Measurements from ENCODE around the gene MYT1. TPM values are rescaled to one million over a fixed set of nuclear protein-coding genes. Genes with fewer than 3 reads are reported as not detected.

The MYT1 gene
- total RNA-seq, 1 experiment from 2014 or later, result 2.0 TPM

DNA sequence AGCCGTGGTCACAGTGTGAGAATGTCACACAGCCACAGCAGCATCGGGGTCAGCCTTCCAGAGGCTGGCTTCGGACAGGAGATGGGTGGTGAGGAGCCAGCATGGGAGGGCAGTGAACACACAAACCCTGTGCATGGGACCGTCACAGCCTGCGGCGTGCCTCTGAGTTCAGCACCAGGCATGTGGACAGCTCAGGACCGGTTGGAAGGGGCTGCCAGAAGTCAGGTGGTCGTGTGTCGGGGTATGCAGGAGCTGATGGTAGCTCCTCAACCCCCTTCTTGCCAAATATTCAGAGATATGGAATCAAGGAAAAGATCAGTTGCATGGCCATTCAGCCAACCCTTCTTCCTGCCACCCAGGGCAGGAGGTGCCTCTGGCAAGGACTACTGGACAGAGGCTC is 28.2 kb downstream of the MYT1 start (continued):
- TF ChIP-seq ZNF396 (CRISPR knock-in tag; IDR thresholded peaks at IDR 0.05; ENCODE audit: borderline replicate concordance) (no peak), RORB (CRISPR knock-in tag; IDR thresholded peaks at IDR 0.05) (no peak), ELF4 (CRISPR knock-in tag; IDR thresholded peaks at IDR 0.05; ENCODE audit: low read depth) (0 out of 2 replicates have a peak, but pooled peaks have one; percentile 66), ATF1 (CRISPR knock-in tag; IDR thresholded peaks at IDR 0.05) (no peak), ZBTB21 (CRISPR knock-in tag; IDR thresholded peaks at IDR 0.05; ENCODE audit: borderline replicate concordance) (no peak)
- TF ChIP-seq, protein P1, sequence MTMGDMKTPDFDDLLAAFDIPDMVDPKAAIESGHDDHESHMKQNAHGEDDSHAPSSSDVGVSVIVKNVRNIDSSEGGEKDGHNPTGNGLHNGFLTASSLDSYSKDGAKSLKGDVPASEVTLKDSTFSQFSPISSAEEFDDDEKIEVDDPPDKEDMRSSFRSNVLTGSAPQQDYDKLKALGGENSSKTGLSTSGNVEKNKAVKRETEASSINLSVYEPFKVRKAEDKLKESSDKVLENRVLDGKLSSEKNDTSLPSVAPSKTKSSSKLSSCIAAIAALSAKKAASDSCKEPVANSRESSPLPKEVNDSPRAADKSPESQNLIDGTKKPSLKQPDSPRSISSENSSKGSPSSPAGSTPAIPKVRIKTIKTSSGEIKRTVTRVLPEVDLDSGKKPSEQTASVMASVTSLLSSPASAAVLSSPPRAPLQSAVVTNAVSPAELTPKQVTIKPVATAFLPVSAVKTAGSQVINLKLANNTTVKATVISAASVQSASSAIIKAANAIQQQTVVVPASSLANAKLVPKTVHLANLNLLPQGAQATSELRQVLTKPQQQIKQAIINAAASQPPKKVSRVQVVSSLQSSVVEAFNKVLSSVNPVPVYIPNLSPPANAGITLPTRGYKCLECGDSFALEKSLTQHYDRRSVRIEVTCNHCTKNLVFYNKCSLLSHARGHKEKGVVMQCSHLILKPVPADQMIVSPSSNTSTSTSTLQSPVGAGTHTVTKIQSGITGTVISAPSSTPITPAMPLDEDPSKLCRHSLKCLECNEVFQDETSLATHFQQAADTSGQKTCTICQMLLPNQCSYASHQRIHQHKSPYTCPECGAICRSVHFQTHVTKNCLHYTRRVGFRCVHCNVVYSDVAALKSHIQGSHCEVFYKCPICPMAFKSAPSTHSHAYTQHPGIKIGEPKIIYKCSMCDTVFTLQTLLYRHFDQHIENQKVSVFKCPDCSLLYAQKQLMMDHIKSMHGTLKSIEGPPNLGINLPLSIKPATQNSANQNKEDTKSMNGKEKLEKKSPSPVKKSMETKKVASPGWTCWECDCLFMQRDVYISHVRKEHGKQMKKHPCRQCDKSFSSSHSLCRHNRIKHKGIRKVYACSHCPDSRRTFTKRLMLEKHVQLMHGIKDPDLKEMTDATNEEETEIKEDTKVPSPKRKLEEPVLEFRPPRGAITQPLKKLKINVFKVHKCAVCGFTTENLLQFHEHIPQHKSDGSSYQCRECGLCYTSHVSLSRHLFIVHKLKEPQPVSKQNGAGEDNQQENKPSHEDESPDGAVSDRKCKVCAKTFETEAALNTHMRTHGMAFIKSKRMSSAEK (CRISPR knock-in tag; IDR thresholded peaks at IDR 0.05; ENCODE audit: borderline replicate concordance), result no peak
- TF ChIP-seq, protein P2, sequence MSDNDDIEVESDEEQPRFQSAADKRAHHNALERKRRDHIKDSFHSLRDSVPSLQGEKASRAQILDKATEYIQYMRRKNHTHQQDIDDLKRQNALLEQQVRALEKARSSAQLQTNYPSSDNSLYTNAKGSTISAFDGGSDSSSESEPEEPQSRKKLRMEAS (CRISPR knock-in tag; IDR thresholded peaks at IDR 0.05), result no peak; the same call in 1 of the 2 replicates
- TF ChIP-seq, protein P3, sequence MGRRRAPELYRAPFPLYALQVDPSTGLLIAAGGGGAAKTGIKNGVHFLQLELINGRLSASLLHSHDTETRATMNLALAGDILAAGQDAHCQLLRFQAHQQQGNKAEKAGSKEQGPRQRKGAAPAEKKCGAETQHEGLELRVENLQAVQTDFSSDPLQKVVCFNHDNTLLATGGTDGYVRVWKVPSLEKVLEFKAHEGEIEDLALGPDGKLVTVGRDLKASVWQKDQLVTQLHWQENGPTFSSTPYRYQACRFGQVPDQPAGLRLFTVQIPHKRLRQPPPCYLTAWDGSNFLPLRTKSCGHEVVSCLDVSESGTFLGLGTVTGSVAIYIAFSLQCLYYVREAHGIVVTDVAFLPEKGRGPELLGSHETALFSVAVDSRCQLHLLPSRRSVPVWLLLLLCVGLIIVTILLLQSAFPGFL (CRISPR knock-in tag; IDR thresholded peaks at IDR 0.05; ENCODE audit: borderline replicate concordance), result no peak
- TF ChIP-seq, protein P4, sequence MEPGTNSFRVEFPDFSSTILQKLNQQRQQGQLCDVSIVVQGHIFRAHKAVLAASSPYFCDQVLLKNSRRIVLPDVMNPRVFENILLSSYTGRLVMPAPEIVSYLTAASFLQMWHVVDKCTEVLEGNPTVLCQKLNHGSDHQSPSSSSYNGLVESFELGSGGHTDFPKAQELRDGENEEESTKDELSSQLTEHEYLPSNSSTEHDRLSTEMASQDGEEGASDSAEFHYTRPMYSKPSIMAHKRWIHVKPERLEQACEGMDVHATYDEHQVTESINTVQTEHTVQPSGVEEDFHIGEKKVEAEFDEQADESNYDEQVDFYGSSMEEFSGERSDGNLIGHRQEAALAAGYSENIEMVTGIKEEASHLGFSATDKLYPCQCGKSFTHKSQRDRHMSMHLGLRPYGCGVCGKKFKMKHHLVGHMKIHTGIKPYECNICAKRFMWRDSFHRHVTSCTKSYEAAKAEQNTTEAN (CRISPR knock-in tag; IDR thresholded peaks at IDR 0.05), result no peak

DNA sequence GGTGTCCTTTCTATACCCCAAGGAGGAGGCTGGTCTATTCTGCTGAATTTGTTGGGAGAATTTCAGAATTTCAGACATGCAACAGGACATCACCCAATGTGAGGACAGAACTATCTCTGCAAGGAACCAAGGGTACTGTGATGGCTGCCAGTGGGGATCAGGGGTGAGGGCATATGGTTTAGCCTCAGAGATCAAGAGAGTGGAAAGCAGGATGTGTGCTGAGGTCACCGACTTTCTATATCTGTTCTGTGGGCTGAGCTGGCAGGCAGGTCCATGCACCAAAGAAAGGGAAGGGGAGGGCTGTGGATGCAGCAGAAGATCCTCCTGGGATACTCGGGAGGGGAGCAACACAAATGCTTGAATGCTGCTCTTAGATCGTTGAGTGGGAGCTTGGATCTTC is 28.8 kb downstream of the MYT1 start:
- no peak for ATAC-seq
- Mint-ChIP-seq H3K36me3 (no peaks in the 10 kb centered on the region), H3K9me3 (no peaks in the 10 kb centered on the region), H3K4me1 (peaks cover 62% of the 10 kb centered on the region), H3K4me3 (no peak overlapping the region), H3K27me3 (ENCODE audit: low read depth) (no peaks in the 10 kb centered on the region), H3K27ac (no peak overlapping the region)
- CTCF ChIA-PET, result interaction anchor here (1.2 kb wide), 1 partner anchor 30 kb away, joined by 4 read pairs; no protein-coding TSS in a partner anchor
- DNase-seq (ENCODE audit: low spot score), result no peak
- POLR2A ChIA-PET, result no interaction called here
- TF ChIP-seq JAZF1 (CRISPR knock-in tag; IDR thresholded peaks at IDR 0.05) (no peak), SP1 (CRISPR knock-in tag; conservative IDR thresholded peaks at IDR 0.05) (no peak), JUN (CRISPR knock-in tag; IDR thresholded peaks at IDR 0.05) (no peak), ESRRA (CRISPR knock-in tag; IDR thresholded peaks at IDR 0.05; ENCODE audit: borderline replicate concordance) (no peak), ZNF138 (CRISPR knock-in tag; conservative IDR thresholded peaks at IDR 0.05) (no peak), ATF1 (CRISPR knock-in tag; IDR thresholded peaks at IDR 0.05) (no peak), HMGA2 (CRISPR knock-in tag; IDR thresholded peaks at IDR 0.05) (no peak), NFYB (CRISPR knock-in tag; conservative IDR thresholded peaks at IDR 0.05; ENCODE audit: low read depth) (no peak), ZNF396 (CRISPR knock-in tag; IDR thresholded peaks at IDR 0.05; ENCODE audit: borderline replicate concordance) (no peak)
- TF ChIP-seq, protein P5, sequence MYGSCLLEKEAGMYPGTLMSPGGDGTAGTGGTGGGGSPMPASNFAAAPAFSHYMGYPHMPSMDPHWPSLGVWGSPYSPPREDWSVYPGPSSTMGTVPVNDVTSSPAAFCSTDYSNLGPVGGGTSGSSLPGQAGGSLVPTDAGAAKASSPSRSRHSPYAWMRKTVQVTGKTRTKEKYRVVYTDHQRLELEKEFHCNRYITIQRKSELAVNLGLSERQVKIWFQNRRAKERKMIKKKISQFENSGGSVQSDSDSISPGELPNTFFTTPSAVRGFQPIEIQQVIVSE (CRISPR knock-in tag; IDR thresholded peaks at IDR 0.05; ENCODE audit: borderline replicate concordance), result no peak
- TF ChIP-seq, protein P6, sequence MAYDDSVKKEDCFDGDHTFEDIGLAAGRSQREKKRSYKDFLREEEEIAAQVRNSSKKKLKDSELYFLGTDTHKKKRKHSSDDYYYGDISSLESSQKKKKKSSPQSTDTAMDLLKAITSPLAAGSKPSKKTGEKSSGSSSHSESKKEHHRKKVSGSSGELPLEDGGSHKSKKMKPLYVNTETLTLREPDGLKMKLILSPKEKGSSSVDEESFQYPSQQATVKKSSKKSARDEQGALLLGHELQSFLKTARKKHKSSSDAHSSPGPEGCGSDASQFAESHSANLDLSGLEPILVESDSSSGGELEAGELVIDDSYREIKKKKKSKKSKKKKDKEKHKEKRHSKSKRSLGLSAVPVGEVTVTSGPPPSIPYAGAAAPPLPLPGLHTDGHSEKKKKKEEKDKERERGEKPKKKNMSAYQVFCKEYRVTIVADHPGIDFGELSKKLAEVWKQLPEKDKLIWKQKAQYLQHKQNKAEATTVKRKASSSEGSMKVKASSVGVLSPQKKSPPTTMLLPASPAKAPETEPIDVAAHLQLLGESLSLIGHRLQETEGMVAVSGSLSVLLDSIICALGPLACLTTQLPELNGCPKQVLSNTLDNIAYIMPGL (CRISPR knock-in tag; IDR thresholded peaks at IDR 0.05), result no peak
